ENCODE data around the gene NCAM1. TPM values are rescaled to one million over a fixed set of nuclear protein-coding genes. Genes with fewer than 3 reads are reported as not detected.

NCAM1 gene
- total and polyA plus RNA-seq, 8 donors: 1.7 to 45.0 (median 37.6) TPM

DNA sequence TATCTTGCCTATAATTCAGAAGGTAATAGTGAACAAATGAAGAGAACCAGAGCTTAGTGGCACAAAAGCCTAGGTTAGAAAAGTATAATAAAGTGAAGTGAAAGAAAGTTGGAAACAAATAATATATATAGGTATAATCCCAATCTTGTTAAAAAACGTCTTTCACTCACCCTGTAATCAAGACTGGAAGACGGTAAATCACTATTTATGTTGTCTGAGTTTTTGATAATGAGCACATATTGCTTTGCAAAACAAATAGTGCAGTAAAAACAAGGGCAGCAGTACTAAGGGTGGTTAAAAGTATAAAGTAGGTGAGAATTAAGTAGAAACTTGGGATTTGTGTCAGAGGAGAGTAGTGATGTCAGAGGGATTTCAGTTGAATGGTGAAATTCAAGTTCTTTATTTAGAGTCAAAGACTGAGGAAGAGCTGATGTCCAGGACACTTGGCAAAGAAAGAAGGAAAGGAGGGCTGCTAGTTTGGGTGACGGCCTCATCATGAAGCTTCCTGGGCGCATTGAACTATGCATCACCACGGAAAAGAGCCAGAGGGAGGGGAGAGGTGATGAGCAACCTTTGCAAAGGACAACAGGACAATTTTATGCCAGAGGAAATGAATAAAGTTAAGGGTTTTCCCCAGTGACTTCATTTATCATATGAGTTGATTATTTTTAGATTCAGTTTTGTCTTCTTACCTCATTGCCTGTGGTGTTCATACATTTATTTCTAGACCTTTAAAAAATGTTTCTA, 11.4 kb downstream of the NCAM1 start:
- Histone ChIP-seq H3K4me1 (peaks cover 0 to 3% of the 10 kb centered on the region in 2 donors), H3K9me3 (no peaks in the 10 kb centered on the region), H3K27ac (no peak overlapping the region), H3K4me3 (no peak overlapping the region), H3K27me3 (peaks cover 0 to 8% of the 10 kb centered on the region in 2 donors), H3K36me3 (no peaks in the 10 kb centered on the region)
- no peak for ATAC-seq
- intact Hi-C loops (cut with DNase I): no loop called here
- no peak for TF ChIP-seq CTCF (IDR thresholded peaks at IDR 0.05)
- DNase-seq: no peak

- intact Hi-C loops (cut with DNase I): no loop called here
- H3K4me1 ChIP-seq: peaks cover 0 to 6% of the 10 kb centered on the region in 2 donors
- H3K27ac ChIP-seq: no peak overlapping the region
- no peaks in the 10 kb centered on the region for H3K36me3 ChIP-seq
- peaks cover 0 to 4% of the 10 kb centered on the region in 2 donors for H3K27me3 ChIP-seq
- no peak for ATAC-seq
- no peaks in the 10 kb centered on the region for H3K9me3 ChIP-seq
- no peak overlapping the region for H3K4me3 ChIP-seq
- DNase-seq: no peak
- no peak for TF ChIP-seq CTCF (IDR thresholded peaks at IDR 0.05)
Observed at GRCh38 chr11:112975051-112975450, 13.8 kb downstream of the NCAM1 start.

DNA sequence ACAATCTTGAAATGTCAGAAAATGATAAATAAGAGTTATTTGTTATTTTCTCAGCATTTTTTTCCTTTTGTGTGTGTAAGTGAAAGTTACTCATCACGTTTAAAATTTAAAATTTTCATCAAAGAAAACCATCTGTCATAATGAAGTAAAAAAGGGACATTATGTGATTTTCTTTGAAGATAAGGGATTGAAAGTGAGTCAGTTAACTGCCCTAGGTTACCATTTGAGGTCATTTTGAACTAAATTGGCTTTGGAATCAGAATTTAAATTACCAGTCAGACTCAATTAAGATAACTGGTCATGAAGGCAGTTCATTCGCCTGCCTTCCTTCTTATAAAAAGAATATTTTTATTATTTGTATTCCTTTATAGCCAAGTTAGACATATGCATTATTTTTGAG, 14.3 kb downstream of the NCAM1 start:
- intact Hi-C loops (cut with DNase I): no loop called here
- TF ChIP-seq CTCF (IDR thresholded peaks at IDR 0.05): no peak
- Histone ChIP-seq H3K4me3 (no peak overlapping the region), H3K36me3 (no peaks in the 10 kb centered on the region), H3K27ac (no peak overlapping the region), H3K9me3 (no peaks in the 10 kb centered on the region), H3K27me3 (peaks cover 0 to under 1% of the 10 kb centered on the region in 2 donors), H3K4me1 (peaks cover 0 to 6% of the 10 kb centered on the region in 2 donors)
- no peak for DNase-seq
- no peak for ATAC-seq

- Histone ChIP-seq H3K27me3 (no peaks in the 10 kb centered on the region), H3K4me1 (peaks cover 0 to 6% of the 10 kb centered on the region in 2 donors), H3K36me3 (no peaks in the 10 kb centered on the region), H3K4me3 (no peak overlapping the region), H3K27ac (no peak overlapping the region), H3K9me3 (no peaks in the 10 kb centered on the region)
- ATAC-seq: peak; percentile 75
- intact Hi-C loops (cut with DNase I): no loop called here
- TF ChIP-seq CTCF (IDR thresholded peaks at IDR 0.05): no peak
- peak in 2 of 4 donors; percentile 38 to 51 for DNase-seq
Observed at GRCh38 chr11:112977755-112978154, 16.5 kb downstream of the NCAM1 start.

- ATAC-seq: no peak
- Histone ChIP-seq H3K36me3 (no peaks in the 10 kb centered on the region), H3K27ac (no peak overlapping the region), H3K9me3 (peaks cover 0 to 31% of the 10 kb centered on the region in 2 donors), H3K27me3 (no peaks in the 10 kb centered on the region), H3K4me3 (no peak overlapping the region), H3K4me1 (no peaks in the 10 kb centered on the region)
- TF ChIP-seq CTCF (IDR thresholded peaks at IDR 0.05): no peak
- intact Hi-C loops (cut with DNase I): no loop called here
- DNase-seq: no peak
Observed at GRCh38 chr11:112983887-112984286, 22.7 kb downstream of the NCAM1 start.
